ENCODE results near the gene ST6GALNAC6. TPM values are rescaled to one million over a fixed set of nuclear protein-coding genes. Genes with fewer than 3 reads are reported as not detected.

Gene ST6GALNAC6
- total RNA-seq, 1 donor from 2014 or later, result 32.6 TPM

DNA sequence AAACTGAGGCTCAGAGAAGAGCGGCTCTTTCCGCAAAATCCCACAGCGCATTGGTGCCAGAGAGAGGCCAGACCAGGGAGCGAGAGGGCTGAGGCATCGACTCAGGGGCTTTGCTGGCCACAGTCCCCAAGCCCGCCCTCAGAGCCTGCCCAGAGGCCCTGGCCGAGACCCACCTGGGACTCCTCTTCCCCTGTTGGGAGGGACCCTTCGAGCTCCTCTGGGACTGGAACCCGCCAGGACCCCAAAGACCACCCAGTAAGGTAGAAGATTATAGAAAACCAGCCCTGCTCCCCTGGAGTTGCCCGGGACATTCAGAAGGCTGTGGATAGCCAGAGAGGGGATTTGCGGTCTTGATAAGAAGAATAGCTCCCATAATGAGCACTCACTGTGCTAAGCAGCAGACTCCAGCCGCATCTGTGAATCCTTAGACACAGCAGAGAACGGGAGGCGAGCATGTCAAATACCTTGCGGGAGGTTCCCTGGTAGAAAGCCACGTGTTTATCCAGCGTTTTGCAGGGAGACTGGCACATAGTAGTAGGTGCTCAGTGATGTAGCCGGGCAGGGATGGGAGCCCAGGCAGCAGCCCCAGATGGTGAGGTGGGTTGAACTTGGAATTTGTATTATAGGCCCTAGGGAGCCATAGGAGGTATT, 21.3 kb downstream of the ST6GALNAC6 start:
- TF ChIP-seq, protein P1, sequence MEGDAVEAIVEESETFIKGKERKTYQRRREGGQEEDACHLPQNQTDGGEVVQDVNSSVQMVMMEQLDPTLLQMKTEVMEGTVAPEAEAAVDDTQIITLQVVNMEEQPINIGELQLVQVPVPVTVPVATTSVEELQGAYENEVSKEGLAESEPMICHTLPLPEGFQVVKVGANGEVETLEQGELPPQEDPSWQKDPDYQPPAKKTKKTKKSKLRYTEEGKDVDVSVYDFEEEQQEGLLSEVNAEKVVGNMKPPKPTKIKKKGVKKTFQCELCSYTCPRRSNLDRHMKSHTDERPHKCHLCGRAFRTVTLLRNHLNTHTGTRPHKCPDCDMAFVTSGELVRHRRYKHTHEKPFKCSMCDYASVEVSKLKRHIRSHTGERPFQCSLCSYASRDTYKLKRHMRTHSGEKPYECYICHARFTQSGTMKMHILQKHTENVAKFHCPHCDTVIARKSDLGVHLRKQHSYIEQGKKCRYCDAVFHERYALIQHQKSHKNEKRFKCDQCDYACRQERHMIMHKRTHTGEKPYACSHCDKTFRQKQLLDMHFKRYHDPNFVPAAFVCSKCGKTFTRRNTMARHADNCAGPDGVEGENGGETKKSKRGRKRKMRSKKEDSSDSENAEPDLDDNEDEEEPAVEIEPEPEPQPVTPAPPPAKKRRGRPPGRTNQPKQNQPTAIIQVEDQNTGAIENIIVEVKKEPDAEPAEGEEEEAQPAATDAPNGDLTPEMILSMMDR (conservative IDR thresholded peaks at IDR 0.05), result no peak
- Mint-ChIP-seq H3K4me1 (ENCODE audit: unreplicated experiment) (peaks cover 15% of the 10 kb centered on the region), H3K27ac (peak overlapping the region; percentile 19), H3K27me3 (no peaks in the 10 kb centered on the region), H3K36me3 (no peaks in the 10 kb centered on the region), H3K9me3 (no peaks in the 10 kb centered on the region), H3K4me3 (peak overlapping the region; percentile 85)
- DNase-seq (ENCODE audit: extremely low spot score, unreplicated experiment), result no peak

DNA sequence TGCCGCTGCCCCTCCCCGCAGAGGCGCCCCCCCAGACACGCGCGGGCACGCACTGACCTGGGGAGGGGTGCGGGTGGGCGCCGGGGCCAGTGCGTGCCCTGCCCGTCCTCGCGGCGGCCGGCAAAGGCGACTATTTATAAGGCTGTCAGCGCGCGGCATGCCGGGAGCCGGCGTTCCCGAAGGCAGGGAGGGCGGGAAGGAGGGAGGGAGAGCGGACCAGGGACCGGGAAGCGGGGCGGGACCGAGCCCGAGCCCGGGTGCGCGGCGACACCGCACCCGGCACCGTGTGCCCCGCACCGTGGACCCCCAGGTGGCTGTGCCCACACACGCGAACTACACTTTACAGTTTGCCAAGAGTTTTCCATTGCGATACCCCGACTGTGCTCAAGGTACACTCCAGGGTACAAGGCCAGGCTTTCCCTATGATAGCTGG, 21.8 kb downstream of the ST6GALNAC6 start, which contains the start of gene AK1:
Gene AK1, minus strand, starts transcription at position 110 of the 433 bp plus-strand sequence. CDS start 3,058 bp downstream, outside the sequence.
- H3K27ac Mint-ChIP-seq, result peak within 1 kb of the TSS; percentile 59
- peaks cover 15% of the 10 kb centered on the region for H3K4me1 Mint-ChIP-seq (ENCODE audit: unreplicated experiment)

DNA sequence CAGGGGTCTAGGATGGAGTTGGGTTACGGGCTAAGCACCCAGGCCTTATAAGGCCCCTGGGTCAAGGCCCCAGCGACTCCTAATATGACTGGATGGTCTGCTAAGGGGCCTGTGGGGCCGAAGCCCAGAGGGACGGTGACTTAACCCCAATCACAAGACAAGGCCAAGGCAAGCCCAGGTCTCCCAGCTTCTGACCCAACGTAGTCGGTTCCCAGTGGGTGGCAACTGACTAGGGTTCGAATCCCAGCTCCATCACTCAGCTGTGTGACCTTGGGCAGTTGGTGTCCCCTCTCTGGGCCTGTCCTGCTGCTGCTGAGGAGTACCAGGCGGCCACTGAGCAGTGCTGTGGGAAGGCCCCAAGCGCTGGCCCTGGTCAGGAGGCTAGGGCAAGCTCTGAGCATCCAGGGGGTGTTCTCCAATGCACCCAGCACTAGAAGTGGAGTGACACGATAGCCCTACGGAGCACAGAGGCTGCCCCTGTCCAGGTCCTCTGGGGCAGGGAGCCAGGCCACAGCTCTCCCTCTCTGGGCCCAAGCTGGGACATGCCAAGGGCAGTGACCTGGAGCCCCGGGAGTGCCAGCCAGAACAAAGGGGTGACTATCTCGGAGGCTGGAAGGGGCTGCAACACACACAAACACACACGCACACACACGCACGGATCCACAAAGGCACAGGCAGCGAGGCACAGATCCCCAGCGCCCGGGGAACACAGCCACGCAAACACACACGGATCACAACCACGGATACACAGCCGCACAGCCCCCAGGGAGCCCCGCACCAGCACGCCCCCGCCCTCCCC, 22.4 kb downstream of the ST6GALNAC6 start:
- Mint-ChIP-seq H3K27me3 (no peaks in the 10 kb centered on the region), H3K27ac (peak overlapping the region; percentile 59), H3K9me3 (no peaks in the 10 kb centered on the region), H3K36me3 (no peaks in the 10 kb centered on the region), H3K4me3 (peak overlapping the region; percentile 89), H3K4me1 (ENCODE audit: unreplicated experiment) (peaks cover 15% of the 10 kb centered on the region)
- TF ChIP-seq, protein P1 (conservative IDR thresholded peaks at IDR 0.05), result no peak
- DNase-seq (ENCODE audit: extremely low spot score, unreplicated experiment), result no peak

More for the DNA sequence above, 21.8 kb downstream of the ST6GALNAC6 start, which contains the start of gene AK1:
- no peaks in the 10 kb centered on the region for H3K9me3 Mint-ChIP-seq
- H3K4me3 Mint-ChIP-seq, result peak within 1 kb of the TSS; percentile 89
- H3K27me3 Mint-ChIP-seq, result no peaks in the 10 kb centered on the region
- DNase-seq (ENCODE audit: extremely low spot score, unreplicated experiment), result no peak
- no peaks in the 10 kb centered on the region for H3K36me3 Mint-ChIP-seq
- TF ChIP-seq, protein P1 (conservative IDR thresholded peaks at IDR 0.05), result no peak

DNA sequence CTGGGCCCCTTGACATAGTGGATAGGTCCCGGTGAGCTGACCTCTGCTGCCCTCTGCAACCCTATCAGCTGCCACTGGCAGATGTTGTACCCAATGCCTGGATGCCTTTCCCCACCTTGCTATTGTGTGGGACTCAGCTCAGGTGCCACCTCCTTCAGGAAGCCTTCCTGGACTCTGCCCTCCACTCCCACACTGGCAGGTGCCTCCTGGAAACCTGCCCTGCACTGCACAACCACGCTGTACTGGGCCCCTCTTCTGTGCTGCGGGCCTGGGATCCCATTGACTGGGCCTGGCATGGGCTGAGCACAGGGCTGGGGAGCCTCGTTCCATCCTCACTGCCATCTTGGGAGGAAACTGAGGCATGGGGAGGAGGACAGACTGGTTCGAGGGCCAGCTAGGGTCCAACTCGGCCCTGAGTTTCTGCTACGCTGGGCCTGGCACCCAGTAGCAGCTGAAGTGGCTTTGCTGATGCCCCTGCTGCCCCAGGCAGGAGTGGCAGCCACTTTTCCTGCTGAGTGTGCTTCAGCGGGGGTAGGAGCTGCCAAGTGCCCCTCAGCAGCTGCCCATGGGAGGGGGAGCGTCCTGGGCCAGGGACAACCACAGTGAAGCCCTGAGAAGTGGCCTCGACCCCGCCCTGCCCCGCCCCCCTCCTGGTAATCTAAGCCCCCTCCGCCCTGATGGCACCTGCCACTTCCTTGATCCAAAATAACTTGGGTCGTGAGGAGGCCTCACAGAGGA, 23.2 kb downstream of the ST6GALNAC6 start:
- DNase-seq (ENCODE audit: extremely low spot score, unreplicated experiment), result no peak
- H3K36me3 Mint-ChIP-seq, result no peaks in the 10 kb centered on the region
- no peaks in the 10 kb centered on the region for H3K27me3 Mint-ChIP-seq
- TF ChIP-seq, protein P1 (conservative IDR thresholded peaks at IDR 0.05), result no peak
- no peak overlapping the region for H3K27ac Mint-ChIP-seq
- H3K4me1 Mint-ChIP-seq (ENCODE audit: unreplicated experiment), result peaks cover 15% of the 10 kb centered on the region
- H3K9me3 Mint-ChIP-seq, result no peaks in the 10 kb centered on the region
- peak overlapping the region; percentile 89 for H3K4me3 Mint-ChIP-seq

DNA sequence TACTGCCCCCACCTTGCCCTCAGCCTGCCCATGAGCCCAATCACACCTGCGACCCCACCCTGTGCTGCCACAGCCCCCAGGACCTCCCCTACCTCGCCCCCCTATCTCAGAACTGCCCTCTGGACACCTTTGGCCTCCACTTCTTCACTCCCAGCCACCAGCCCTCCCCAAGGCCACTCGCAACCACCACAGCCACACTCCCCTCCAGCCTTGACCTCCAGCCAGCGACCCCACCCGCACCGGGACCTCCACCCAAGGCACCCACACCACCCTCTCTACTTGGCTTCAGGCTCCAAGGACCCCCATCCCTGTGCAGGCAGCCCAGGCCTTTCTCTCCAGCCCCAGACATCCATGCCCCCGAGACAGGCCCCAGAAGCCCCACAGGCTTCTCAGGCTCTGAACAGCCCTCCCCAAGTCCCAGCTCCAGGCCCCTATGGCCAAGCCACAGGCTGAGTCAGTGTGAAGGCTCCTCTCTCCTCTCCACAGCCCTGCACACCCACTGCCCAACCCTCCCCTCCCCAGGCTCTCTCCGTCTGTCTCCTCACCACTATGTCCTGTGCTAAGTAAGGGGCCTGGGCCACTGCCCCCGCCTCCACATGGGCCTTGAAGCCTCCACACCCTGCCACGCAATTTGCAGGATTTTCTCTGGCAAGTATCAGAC, 24.0 kb downstream of the ST6GALNAC6 start:
- TF ChIP-seq, protein P1 (conservative IDR thresholded peaks at IDR 0.05), result no peak
- Mint-ChIP-seq H3K4me1 (ENCODE audit: unreplicated experiment) (peaks cover 15% of the 10 kb centered on the region), H3K9me3 (no peaks in the 10 kb centered on the region), H3K4me3 (peak overlapping the region; percentile 52), H3K36me3 (no peaks in the 10 kb centered on the region), H3K27me3 (no peaks in the 10 kb centered on the region), H3K27ac (no peak overlapping the region)
- no peak for DNase-seq (ENCODE audit: extremely low spot score, unreplicated experiment)

Measured in type B pancreatic cell (in vitro differentiated cells).